H9 (cell line): ENCODE measurements around the gene SIPA1L3. TPM values are rescaled to one million over a fixed set of nuclear protein-coding genes. Genes with fewer than 3 reads are reported as not detected.

ENCODE experiments used
- DNase-seq: peaks from one replicate; pipeline ENCODE4 v3.0.0-alpha.2; 2017
- H2AFZ ChIP-seq: one replicate; pipeline ENCODE4 v1.6.1; 2013; ENCODE audit warnings: mild to moderate bottlenecking, low read length, control low read depth, moderate library complexity
- H2AK5ac ChIP-seq: 2 replicates; pipeline ENCODE4 v1.6.1; 2013; ENCODE audit warnings: low read length, control low read depth, mixed read lengths; ENCODE audit not compliant: insufficient read length
- H2BK120ac ChIP-seq: one replicate; pipeline ENCODE4 v1.6.1; 2013; ENCODE audit warnings: low read depth, mild to moderate bottlenecking, low read length, control low read depth, inconsistent platforms; ENCODE audit not compliant: poor library complexity, severe bottlenecking
- H2BK12ac ChIP-seq: 2 replicates; pipeline ENCODE4 v1.6.1; 2013; ENCODE audit warnings: low read length, control low read depth, mixed read lengths, low read depth; ENCODE audit not compliant: insufficient read length
- H2BK15ac ChIP-seq: 2 replicates; pipeline ENCODE4 v1.6.1; 2013; ENCODE audit warnings: low read depth, low read length, control low read depth
- H2BK20ac ChIP-seq: one replicate; pipeline ENCODE4 v1.6.1; 2013; ENCODE audit warnings: low read depth, mild to moderate bottlenecking, low read length, control low read depth, inconsistent platforms; ENCODE audit not compliant: poor library complexity, severe bottlenecking
- H2BK5ac ChIP-seq: 2 replicates; pipeline ENCODE4 v1.6.1; 2013; ENCODE audit warnings: low read length, control low read depth, mixed read lengths; ENCODE audit not compliant: insufficient read length
- H3K14ac ChIP-seq: 2 replicates; pipeline ENCODE4 v1.6.1; 2013; ENCODE audit warnings: low read length, control low read depth; ENCODE audit not compliant: insufficient read depth
- H3K18ac ChIP-seq: 2 replicates; pipeline ENCODE4 v1.6.1; 2013; ENCODE audit warnings: low read depth, mild to moderate bottlenecking, mixed read lengths, low read length, control low read depth; ENCODE audit not compliant: insufficient read length
- H3K23ac ChIP-seq: 2 replicates; pipeline ENCODE4 v1.6.1; 2013; ENCODE audit warnings: low read length, control low read depth, mixed read lengths, low read depth; ENCODE audit not compliant: insufficient read length
- H3K23me2 ChIP-seq: 2 replicates; pipeline ENCODE4 v1.6.1; 2013; ENCODE audit warnings: low read depth, mild to moderate bottlenecking, mixed read lengths, low read length, control low read depth; ENCODE audit not compliant: insufficient read length, poor library complexity, severe bottlenecking
- H3K27ac ChIP-seq: 2 replicates; pipeline ENCODE4 v1.5.1; 2013; ENCODE audit warnings: low read length, control low read depth, mixed read lengths, low read depth; ENCODE audit not compliant: insufficient read length
- H3K27me3 ChIP-seq: 2 replicates; pipeline ENCODE4 v1.6.1; 2013; ENCODE audit warnings: low read length, control low read depth, inconsistent platforms; ENCODE audit not compliant: insufficient read depth
- H3K4ac ChIP-seq: 2 replicates; pipeline ENCODE4 v1.6.1; 2013; ENCODE audit warnings: low read depth, mild to moderate bottlenecking, control low read depth, inconsistent platforms, low read length, moderate library complexity
- H3K4me1 ChIP-seq: 2 replicates; pipeline ENCODE4 v1.6.1; 2013; ENCODE audit warnings: low read length, control low read depth, inconsistent platforms; ENCODE audit not compliant: insufficient read depth
- H3K4me2 ChIP-seq: 2 replicates; pipeline ENCODE4 v1.6.1; 2013; ENCODE audit warnings: low read length, control low read depth, mixed read lengths; ENCODE audit not compliant: insufficient read length, insufficient read depth
- H3K56ac ChIP-seq: 2 replicates; pipeline ENCODE4 v1.6.1; 2013; ENCODE audit warnings: low read depth, mild to moderate bottlenecking, mixed read lengths, low read length, control low read depth; ENCODE audit not compliant: insufficient read length
- H3K79me1 ChIP-seq: 2 replicates; pipeline ENCODE4 v1.6.1; 2013; ENCODE audit warnings: low read depth, mild to moderate bottlenecking, moderate library complexity, low read length, control low read depth, inconsistent platforms; ENCODE audit not compliant: insufficient read depth, poor library complexity, severe bottlenecking
- H3K79me2 ChIP-seq: 2 replicates; pipeline ENCODE4 v1.6.1; 2013; ENCODE audit warnings: low read length, control low read depth, inconsistent platforms; ENCODE audit not compliant: insufficient read depth
- H3K9ac ChIP-seq: 2 replicates; pipeline ENCODE4 v1.6.1; 2013; ENCODE audit warnings: low read length, control low read depth, mixed read lengths; ENCODE audit not compliant: insufficient read length; ENCODE audit errors: extremely low read depth
- H3K9me3 ChIP-seq: one replicate; pipeline ENCODE4 v1.6.1; 2013; ENCODE audit warnings: low read depth, low read length, inconsistent platforms; ENCODE audit not compliant: control insufficient read depth
- H3T11ph ChIP-seq: one replicate; pipeline ENCODE4 v1.6.1; 2013; ENCODE audit warnings: mild to moderate bottlenecking, low read length, control low read depth, inconsistent platforms
- H4K20me1 ChIP-seq: one replicate; pipeline ENCODE4 v1.6.1; 2013; ENCODE audit not compliant: control insufficient read depth, insufficient read length, insufficient read depth
- H4K5ac ChIP-seq: 2 replicates; pipeline ENCODE4 v1.6.1; 2013; ENCODE audit warnings: low read depth, mild to moderate bottlenecking, mixed read lengths, low read length, control low read depth; ENCODE audit not compliant: insufficient read length
- H4K8ac ChIP-seq: replicated peaks from 2 replicates; pipeline ENCODE4 v1.6.1; 2013; ENCODE audit warnings: low read length, control low read depth, mixed read lengths, low read depth; ENCODE audit not compliant: insufficient read length
- H4K91ac ChIP-seq: 2 replicates; pipeline ENCODE4 v1.6.1; 2013; ENCODE audit warnings: low read depth, mild to moderate bottlenecking, moderate library complexity, mixed read lengths, low read length, control low read depth; ENCODE audit not compliant: insufficient read length
- H3K27ac Mint-ChIP-seq, 3 experiments: 2 replicates in 2 of 3; 3 replicates in 1 of 3; pipeline ENCODE4 v1.8.0; 2020 to 2021; ENCODE audit warnings: mixed read lengths in 3 of 3, mild to moderate bottlenecking in 1 of 3, moderate library complexity in 1 of 3
- H3K27me3 Mint-ChIP-seq: 2 replicates; pipeline ENCODE4 v1.8.0; 2021; ENCODE audit warnings: low read depth, mild to moderate bottlenecking, moderate library complexity, mixed read lengths
- H3K36me3 Mint-ChIP-seq, 3 experiments: 2 replicates in 2 of 3; 3 replicates in 1 of 3; pipeline ENCODE4 v1.8.0; 2020 to 2021; ENCODE audit warnings: low read depth in 3 of 3, mixed read lengths in 3 of 3; ENCODE audit not compliant: insufficient read depth in 1 of 3
- H3K4me1 Mint-ChIP-seq, 2 experiments: 2 replicates each; pipeline ENCODE4 v1.8.0; 2020; ENCODE audit warnings: mixed read lengths in 2 of 2
- H3K4me3 Mint-ChIP-seq, 2 experiments: 2 replicates in 1 of 2; 3 replicates in 1 of 2; pipeline ENCODE4 v1.8.0; 2020 to 2021; ENCODE audit warnings: mild to moderate bottlenecking in 2 of 2, mixed read lengths in 2 of 2, moderate library complexity in 1 of 2
- H3K9me3 Mint-ChIP-seq, 2 experiments: 2 replicates in 1 of 2; 3 replicates in 1 of 2; pipeline ENCODE4 v1.8.0; 2020; ENCODE audit warnings: mild to moderate bottlenecking in 2 of 2, mixed read lengths in 2 of 2, moderate library complexity in 1 of 2
- WGBS: extraction: QIAGEN DNeasy Blood & Tissue Kit; methylation state at CpG from one replicate; pipeline ENCODE4 v1.1.7; 2013; ENCODE audit warnings: missing lambda C conversion rate, low lambda C conversion rate, mixed read lengths; ENCODE audit not compliant: insufficient read length; ENCODE audit errors: extremely low coverage; 5-methylcytosine and 5-hydroxymethylcytosine counted together
- total RNA-seq: library from RNA; stranded (reverse); gene quantifications from 2 replicates; pipeline ENCODE4 v1.2.1, GENCODE V29; 2021
- TF ChIP-seq, protein P1 (sequence below): fragments of 200-600 bp; sonication (generic); conservative IDR thresholded peaks from 3 replicates; pipeline ENCODE4 v1.8.0; 2021; ENCODE audit warnings: antibody characterized with exemption, mild to moderate bottlenecking

SIPA1L3 gene
- total RNA-seq, 1 experiment from 2014 or later, result 40.1 TPM

DNA sequence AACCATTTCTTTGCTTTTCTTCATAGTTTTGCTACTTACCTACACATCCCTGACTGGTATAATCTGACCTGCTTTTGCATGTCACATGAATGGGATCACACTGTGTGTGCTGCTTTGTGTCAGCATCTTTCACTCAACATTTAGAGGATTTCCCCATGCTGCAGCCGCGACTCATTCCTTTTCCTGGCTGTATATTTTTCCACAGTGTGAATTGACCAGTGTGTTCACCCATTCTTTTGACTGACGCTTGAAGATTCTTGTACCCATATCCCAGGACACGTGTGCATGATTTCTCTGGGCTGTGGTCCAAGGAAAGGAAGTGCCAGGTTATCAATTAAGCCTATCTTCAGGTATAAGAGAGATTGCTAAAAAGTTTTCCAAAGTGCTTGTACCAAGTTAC is 198.6 kb downstream of the SIPA1L3 start:
- Histone ChIP-seq H3K18ac (no peak overlapping the region), H2BK5ac (no peak overlapping the region), H2BK15ac (no peak overlapping the region), H2BK120ac (no peak overlapping the region), H3K27me3 (no peaks in the 10 kb centered on the region), H3K9me3 (no peaks in the 10 kb centered on the region), H3K4me1 (no peaks in the 10 kb centered on the region), H2AFZ (no peak overlapping the region), H3K79me1 (no peaks in the 10 kb centered on the region), H3K4me2 (no peak overlapping the region), H4K20me1 (no peaks in the 10 kb centered on the region), H3K14ac (no peak overlapping the region), H4K5ac (no peak overlapping the region), H2AK5ac (no peak overlapping the region), H4K91ac (no peak overlapping the region), H3K56ac (no peak overlapping the region), H3K23ac (no peak overlapping the region), H3K23me2 (no peaks in the 10 kb centered on the region), H3K27ac (no peak overlapping the region), H3K9ac (no peak overlapping the region), H3T11ph (no peak overlapping the region), H4K8ac (no peak overlapping the region), H2BK20ac (no peak overlapping the region), H3K79me2 (no peaks in the 10 kb centered on the region), H3K4ac (no peak overlapping the region), H2BK12ac (no peak overlapping the region)
- Mint-ChIP-seq H3K36me3 (peaks cover 33 to 70% (median 48%) of the 10 kb centered on the region in 3 experiments), H3K4me1 (no peaks in the 10 kb centered on the region), H3K4me3 (no peak overlapping the region), H3K27ac (no peak overlapping the region), H3K27me3 (no peaks in the 10 kb centered on the region), H3K9me3 (no peaks in the 10 kb centered on the region)
- WGBS, result no CpG with 5 or more reads among the region's 4 CpGs
- DNase-seq, result no peak
- TF ChIP-seq, protein P1, sequence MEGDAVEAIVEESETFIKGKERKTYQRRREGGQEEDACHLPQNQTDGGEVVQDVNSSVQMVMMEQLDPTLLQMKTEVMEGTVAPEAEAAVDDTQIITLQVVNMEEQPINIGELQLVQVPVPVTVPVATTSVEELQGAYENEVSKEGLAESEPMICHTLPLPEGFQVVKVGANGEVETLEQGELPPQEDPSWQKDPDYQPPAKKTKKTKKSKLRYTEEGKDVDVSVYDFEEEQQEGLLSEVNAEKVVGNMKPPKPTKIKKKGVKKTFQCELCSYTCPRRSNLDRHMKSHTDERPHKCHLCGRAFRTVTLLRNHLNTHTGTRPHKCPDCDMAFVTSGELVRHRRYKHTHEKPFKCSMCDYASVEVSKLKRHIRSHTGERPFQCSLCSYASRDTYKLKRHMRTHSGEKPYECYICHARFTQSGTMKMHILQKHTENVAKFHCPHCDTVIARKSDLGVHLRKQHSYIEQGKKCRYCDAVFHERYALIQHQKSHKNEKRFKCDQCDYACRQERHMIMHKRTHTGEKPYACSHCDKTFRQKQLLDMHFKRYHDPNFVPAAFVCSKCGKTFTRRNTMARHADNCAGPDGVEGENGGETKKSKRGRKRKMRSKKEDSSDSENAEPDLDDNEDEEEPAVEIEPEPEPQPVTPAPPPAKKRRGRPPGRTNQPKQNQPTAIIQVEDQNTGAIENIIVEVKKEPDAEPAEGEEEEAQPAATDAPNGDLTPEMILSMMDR, result no peak
